GM12891 (cell line): ENCODE data around the gene MANEA.

ENCODE experiments used
- POLR2A ChIP-seq: IDR thresholded peaks from 2 replicates; pipeline ENCODE4 v1.6.1; 2011; ENCODE audit warnings: low read depth, low read length, control low read depth
- POLR2AphosphoS5 ChIP-seq: IDR thresholded peaks from 2 replicates; pipeline ENCODE4 v1.6.1; 2011; ENCODE audit warnings: low read depth, low read length, control low read depth
- POU2F2 ChIP-seq: IDR thresholded peaks from 2 replicates; pipeline ENCODE4 v1.6.1; 2011; ENCODE audit warnings: low read depth, mild to moderate bottlenecking, control low read depth, low read length, moderate library complexity
- SPI1 ChIP-seq: IDR thresholded peaks from 2 replicates; pipeline ENCODE4 v1.6.1; 2011; ENCODE audit warnings: low read depth, low read length, control low read depth
- TAF1 ChIP-seq: IDR thresholded peaks from 2 replicates; pipeline ENCODE4 v1.6.1; 2011; ENCODE audit warnings: low read depth, low read length, control low read depth

GRCh38 chr6:95572098-95572497, 5.2 kb upstream of the MANEA start:
- TF ChIP-seq POLR2A: no peak
- TF ChIP-seq POLR2AphosphoS5: no peak
- no peak for TF ChIP-seq TAF1
- TF ChIP-seq POU2F2: no peak
- TF ChIP-seq SPI1: no peak
